BE2C (cell line): ENCODE measurements around the gene ADGRA3.
A peak's percentile ranks its signal among the peaks of the same experiment; 100 is the strongest.

Experiments
- DNase-seq: peaks from one replicate; pipeline ENCODE4 v3.0.0-alpha.2; 2020
- H3K27me3 ChIP-seq: fragments of 250-450 bp; sonication (Bioruptor Pico); 2 replicates; pipeline ENCODE4 v1.5.1; 2020; ENCODE audit warnings: mild to moderate bottlenecking
- H3K36me3 ChIP-seq: fragments of 250-450 bp; sonication (Bioruptor Pico); 2 replicates; pipeline ENCODE4 v1.5.1; 2020; ENCODE audit warnings: mild to moderate bottlenecking
- H3K4me1 ChIP-seq: fragments of 250-450 bp; sonication (Bioruptor Pico); 2 replicates; pipeline ENCODE4 v1.5.1; 2020
- H3K4me3 ChIP-seq: 2 replicates; pipeline ENCODE4 v1.5.1; 2011; ENCODE audit warnings: low read depth, low read length
- H3K9me3 ChIP-seq: fragments of 250-450 bp; sonication (Bioruptor Pico); 2 replicates; pipeline ENCODE4 v1.5.1; 2020
- CTCF ChIP-seq: IDR thresholded peaks from 2 replicates; pipeline ENCODE4 v1.5.1; 2012; ENCODE audit warnings: mild to moderate bottlenecking, low read depth, low read length

Gene ADGRA3

DNA sequence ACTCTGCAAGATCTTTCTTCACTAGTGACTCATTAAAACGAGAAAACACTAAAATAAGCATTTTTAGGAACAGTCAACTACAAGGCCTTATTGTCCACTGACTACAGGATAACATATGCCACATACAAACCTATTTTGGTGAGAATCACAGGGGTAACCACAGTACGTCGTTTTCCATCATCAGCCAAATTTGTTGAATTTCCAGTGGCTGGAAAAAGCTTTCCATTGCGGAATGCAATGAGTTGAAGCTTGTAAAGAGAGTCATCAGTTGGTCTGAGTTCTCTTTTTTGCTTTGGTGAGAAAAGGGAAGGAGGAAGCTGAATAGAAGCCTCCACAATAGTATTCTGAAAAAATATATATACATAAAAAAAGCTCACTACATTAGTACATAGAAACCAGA, 102.4 kb downstream of the ADGRA3 start:
- no peak for DNase-seq
- no peak for TF ChIP-seq CTCF

DNA sequence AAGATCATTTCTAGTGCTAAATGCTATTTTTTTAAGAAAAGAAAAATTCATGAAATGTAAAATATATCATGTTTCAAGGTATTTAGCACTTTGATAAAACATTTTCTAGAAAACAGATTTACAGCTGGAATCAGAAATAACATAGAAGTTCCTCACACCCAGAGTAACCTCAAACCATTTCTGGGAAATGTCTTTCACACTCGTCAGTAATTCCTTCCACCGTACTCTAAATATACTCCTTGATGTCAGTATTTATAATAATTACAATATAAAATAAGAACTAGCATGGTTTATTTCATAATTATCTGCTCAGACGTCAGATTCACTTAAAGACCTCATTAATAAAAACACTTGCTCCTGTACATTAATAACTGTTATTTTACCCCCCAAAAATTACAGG, 103.9 kb downstream of the ADGRA3 start:
- H3K4me3 ChIP-seq, result no peak overlapping the region
- TF ChIP-seq CTCF, result no peak
- no peaks in the 10 kb centered on the region for H3K4me1 ChIP-seq
- no peaks in the 10 kb centered on the region for H3K27me3 ChIP-seq
- peaks cover under 1% of the 10 kb centered on the region for H3K36me3 ChIP-seq
- H3K9me3 ChIP-seq, result no peaks in the 10 kb centered on the region
- DNase-seq, result no peak

More for the DNA sequence above, 102.4 kb downstream of the ADGRA3 start:
- no peak overlapping the region for H3K4me3 ChIP-seq
- H3K4me1 ChIP-seq, result no peaks in the 10 kb centered on the region
- peaks cover 9% of the 10 kb centered on the region for H3K36me3 ChIP-seq
- no peaks in the 10 kb centered on the region for H3K9me3 ChIP-seq
- H3K27me3 ChIP-seq, result no peaks in the 10 kb centered on the region

DNA sequence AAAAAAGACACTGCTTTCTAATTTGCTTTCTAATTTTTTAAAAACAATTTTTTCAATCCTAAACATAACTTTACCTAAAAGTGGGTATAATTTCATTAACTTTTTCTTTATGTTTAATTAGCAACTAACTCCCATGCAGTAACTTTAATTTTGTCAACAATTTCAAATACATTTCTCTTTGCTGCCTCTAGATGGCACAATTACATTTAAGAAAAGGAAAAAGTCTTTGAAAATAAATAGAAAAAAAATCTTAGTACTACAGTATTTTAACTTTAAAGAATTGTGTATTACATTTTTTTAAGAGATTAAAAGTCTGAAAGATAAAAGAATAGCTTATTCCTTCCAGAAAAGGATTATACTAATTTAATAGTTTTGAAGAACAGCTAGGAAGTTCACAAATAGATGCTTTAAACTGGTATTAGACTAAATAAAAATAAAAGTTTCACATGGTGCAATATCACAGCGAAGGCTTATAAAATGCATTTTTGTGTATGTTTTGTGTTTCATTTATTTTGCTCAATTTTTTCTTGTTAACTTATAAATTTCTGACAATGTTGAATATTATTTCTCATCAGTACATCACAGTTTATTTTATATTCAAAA, 105.1 kb downstream of the ADGRA3 start:
- DNase-seq, result no peak
- TF ChIP-seq CTCF, result peak; percentile 40; the same call in 1 of the 2 replicates
- H3K27me3 ChIP-seq, result no peaks in the 10 kb centered on the region
- no peak overlapping the region for H3K4me3 ChIP-seq
- H3K4me1 ChIP-seq, result no peaks in the 10 kb centered on the region
- H3K9me3 ChIP-seq, result no peaks in the 10 kb centered on the region
- H3K36me3 ChIP-seq, result no peaks in the 10 kb centered on the region; the same call in none of the 2 replicates

DNA sequence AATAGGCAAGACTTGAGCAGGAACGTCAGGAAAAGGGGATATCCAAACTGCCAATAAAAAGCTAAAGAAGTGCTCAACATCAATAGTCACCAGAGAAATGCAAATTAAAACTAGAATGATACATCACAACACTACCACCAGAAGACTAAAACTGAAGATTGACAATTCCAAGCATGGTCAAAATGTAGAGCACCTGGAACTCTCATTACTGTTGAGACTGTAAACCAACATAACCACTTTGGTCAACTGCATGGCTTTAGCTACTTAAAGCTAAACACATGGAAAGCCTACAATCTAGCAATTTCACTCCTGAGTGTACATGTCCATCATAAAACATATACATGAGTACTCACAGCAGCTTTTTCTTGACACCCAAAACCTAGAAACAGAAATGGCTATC, 107.4 kb downstream of the ADGRA3 start:
- no peak overlapping the region for H3K4me3 ChIP-seq
- no peaks in the 10 kb centered on the region for H3K4me1 ChIP-seq

DNA sequence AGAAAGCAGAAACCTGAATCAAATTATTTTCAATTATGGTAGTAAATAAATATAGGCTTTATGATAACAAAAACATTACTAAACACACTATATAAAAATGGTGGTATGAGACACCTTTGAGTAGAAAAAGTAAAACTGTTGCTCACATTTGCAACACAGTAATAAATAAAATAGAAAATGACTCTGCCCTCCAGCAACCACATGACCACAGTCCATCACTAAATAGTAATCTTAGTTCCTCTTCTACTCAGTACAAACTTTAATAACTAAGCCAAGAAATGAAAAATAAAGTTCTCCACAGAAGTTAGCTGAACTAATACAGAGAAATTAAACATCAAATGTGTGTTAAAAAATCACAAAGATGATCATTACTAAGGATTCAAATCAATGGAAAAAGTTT, 108.5 kb downstream of the ADGRA3 start:
- Histone ChIP-seq H3K4me3 (no peak overlapping the region), H3K27me3 (no peaks in the 10 kb centered on the region), H3K36me3 (peaks cover 3% of the 10 kb centered on the region), H3K4me1 (no peaks in the 10 kb centered on the region), H3K9me3 (no peaks in the 10 kb centered on the region)
- DNase-seq, result no peak
- no peak for TF ChIP-seq CTCF

More for the DNA sequence above, 107.4 kb downstream of the ADGRA3 start:
- TF ChIP-seq CTCF, result no peak
- Histone ChIP-seq H3K9me3 (no peaks in the 10 kb centered on the region), H3K27me3 (no peaks in the 10 kb centered on the region), H3K36me3 (no peaks in the 10 kb centered on the region; the same call in none of the 2 replicates)
- no peak for DNase-seq

GRCh38 chr4:22398671-22399070, 117.2 kb downstream of the ADGRA3 start:
- DNase-seq, result no peak
- Histone ChIP-seq H3K9me3 (no peaks in the 10 kb centered on the region), H3K36me3 (peaks cover 32% of the 10 kb centered on the region), H3K4me1 (no peaks in the 10 kb centered on the region), H3K4me3 (no peak overlapping the region), H3K27me3 (no peaks in the 10 kb centered on the region)
- no peak for TF ChIP-seq CTCF
